ENCODE data around the gene CDT1.

GRCh38 chr16:88807142-88807625 lies 3.6 kb downstream of the CDT1 start:
- TF ChIP-seq TCF7L2 (IDR thresholded peaks at IDR 0.05; ENCODE audit: low read depth, low read length): no peak
- TF ChIP-seq, protein P1, sequence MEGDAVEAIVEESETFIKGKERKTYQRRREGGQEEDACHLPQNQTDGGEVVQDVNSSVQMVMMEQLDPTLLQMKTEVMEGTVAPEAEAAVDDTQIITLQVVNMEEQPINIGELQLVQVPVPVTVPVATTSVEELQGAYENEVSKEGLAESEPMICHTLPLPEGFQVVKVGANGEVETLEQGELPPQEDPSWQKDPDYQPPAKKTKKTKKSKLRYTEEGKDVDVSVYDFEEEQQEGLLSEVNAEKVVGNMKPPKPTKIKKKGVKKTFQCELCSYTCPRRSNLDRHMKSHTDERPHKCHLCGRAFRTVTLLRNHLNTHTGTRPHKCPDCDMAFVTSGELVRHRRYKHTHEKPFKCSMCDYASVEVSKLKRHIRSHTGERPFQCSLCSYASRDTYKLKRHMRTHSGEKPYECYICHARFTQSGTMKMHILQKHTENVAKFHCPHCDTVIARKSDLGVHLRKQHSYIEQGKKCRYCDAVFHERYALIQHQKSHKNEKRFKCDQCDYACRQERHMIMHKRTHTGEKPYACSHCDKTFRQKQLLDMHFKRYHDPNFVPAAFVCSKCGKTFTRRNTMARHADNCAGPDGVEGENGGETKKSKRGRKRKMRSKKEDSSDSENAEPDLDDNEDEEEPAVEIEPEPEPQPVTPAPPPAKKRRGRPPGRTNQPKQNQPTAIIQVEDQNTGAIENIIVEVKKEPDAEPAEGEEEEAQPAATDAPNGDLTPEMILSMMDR (IDR thresholded peaks at IDR 0.05): no peak
- TF ChIP-seq, protein P2, sequence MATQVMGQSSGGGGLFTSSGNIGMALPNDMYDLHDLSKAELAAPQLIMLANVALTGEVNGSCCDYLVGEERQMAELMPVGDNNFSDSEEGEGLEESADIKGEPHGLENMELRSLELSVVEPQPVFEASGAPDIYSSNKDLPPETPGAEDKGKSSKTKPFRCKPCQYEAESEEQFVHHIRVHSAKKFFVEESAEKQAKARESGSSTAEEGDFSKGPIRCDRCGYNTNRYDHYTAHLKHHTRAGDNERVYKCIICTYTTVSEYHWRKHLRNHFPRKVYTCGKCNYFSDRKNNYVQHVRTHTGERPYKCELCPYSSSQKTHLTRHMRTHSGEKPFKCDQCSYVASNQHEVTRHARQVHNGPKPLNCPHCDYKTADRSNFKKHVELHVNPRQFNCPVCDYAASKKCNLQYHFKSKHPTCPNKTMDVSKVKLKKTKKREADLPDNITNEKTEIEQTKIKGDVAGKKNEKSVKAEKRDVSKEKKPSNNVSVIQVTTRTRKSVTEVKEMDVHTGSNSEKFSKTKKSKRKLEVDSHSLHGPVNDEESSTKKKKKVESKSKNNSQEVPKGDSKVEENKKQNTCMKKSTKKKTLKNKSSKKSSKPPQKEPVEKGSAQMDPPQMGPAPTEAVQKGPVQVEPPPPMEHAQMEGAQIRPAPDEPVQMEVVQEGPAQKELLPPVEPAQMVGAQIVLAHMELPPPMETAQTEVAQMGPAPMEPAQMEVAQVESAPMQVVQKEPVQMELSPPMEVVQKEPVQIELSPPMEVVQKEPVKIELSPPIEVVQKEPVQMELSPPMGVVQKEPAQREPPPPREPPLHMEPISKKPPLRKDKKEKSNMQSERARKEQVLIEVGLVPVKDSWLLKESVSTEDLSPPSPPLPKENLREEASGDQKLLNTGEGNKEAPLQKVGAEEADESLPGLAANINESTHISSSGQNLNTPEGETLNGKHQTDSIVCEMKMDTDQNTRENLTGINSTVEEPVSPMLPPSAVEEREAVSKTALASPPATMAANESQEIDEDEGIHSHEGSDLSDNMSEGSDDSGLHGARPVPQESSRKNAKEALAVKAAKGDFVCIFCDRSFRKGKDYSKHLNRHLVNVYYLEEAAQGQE (IDR thresholded peaks at IDR 0.05; ENCODE audit: insufficient read depth in 1 of 2, low read depth in 2 of 2, low read length in 1 of 2): no peak
- no peak for TF ChIP-seq SIN3A (IDR thresholded peaks at IDR 0.05; ENCODE audit: borderline replicate concordance, insufficient read depth, low read depth, low read length)
